HG03520 (cell line): ENCODE measurements around the gene PROK2.

ENCODE experiments used
- ATAC-seq: cut with Tn5 transposase; IDR thresholded peaks from one replicate; pipeline ENCODE4 v1.9.1; 2021; ENCODE audit warnings: mild to moderate bottlenecking, moderate library complexity; ENCODE audit not compliant: unreplicated experiment

PROK2 gene, protein sequence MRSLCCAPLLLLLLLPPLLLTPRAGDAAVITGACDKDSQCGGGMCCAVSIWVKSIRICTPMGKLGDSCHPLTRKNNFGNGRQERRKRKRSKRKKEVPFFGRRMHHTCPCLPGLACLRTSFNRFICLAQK

DNA sequence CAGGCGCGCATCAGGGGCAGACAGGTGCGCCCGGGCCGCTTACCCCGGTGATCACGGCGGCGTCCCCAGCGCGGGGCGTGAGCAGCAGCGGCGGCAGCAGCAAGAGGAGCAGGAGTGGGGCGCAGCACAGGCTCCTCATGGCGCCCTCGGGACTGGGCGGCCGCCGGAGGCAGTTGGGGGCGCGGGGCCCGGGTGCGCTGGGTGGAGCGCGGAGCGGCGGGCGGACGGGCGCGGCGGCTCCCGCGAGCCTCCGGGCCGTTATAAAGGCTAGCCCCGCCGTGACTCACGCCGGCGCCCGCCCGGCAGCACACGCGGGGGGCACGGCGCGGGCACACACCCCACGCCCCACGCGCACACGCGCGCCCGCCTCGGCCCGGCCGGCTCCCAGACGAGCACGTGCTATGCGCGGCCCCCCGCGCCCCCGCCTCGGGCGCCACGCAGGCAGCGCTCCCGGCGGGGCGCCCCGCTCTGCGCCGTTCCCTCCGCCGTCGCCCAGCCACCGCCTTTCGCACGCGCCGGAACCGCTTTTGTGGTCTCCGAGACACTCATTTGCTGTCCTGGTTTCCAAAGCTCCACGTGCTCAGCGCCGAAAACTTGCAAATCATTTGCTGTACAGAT, at the start of gene PROK2:
PROK2 (minus strand) TSS at position 235 of the 618 bp plus-strand sequence; CDS start at position 139, 96 bp downstream.
- ATAC-seq = no peak

DNA sequence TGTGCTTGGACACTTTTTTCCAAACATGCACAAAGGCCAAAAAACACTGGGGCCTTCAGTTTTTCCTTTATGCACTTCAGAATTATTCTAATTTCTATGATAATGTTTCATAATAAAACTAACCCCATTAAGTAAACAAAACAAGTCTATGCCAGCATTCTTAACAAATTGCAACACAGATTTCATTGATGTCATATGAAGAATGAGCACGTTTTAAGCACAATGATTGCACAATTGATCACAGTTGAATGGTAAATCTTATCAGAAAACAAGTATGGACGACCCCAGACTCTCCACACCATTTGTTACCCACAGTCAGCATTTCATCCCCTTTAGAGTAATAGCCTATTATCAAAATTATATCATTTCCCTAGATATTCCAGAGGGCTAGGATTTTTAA, 46.7 kb upstream of the PROK2 start:
- no peak for ATAC-seq

DNA sequence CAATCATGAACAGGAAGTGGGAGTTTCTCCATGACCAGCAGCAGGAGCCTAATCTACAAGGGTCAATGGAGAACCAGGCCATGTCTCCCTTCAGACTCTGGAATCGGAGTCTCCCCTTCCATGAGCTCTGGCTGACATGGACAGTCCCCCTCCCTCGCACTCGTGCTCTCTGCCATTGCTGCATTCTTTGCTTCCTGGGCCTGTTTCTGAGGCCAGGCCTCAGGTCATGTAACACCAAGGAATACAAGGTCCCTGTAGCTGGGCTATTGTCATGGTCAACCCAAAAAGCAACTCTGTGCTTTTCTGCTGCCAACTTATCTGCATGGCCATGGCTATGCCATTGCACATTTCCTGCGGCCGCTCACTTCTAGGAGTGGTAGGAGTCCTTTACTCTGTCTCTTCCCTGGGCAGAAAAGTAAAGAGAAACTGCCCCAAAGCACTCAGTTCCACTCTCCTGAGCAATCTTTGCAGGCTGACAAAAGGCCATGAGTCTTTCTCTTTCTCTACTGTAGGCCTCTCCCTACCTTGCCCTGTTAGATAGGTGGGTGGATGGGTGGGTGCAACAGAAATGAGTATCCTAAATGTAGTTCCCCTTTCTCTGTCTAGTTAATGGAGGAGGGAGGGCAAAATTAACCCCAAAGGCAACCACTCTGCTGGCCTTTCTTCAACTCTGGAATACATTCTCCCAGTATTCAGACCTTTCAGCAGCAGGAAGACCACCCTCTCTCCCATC, 40.8 kb upstream of the PROK2 start:
- no peak for ATAC-seq

DNA sequence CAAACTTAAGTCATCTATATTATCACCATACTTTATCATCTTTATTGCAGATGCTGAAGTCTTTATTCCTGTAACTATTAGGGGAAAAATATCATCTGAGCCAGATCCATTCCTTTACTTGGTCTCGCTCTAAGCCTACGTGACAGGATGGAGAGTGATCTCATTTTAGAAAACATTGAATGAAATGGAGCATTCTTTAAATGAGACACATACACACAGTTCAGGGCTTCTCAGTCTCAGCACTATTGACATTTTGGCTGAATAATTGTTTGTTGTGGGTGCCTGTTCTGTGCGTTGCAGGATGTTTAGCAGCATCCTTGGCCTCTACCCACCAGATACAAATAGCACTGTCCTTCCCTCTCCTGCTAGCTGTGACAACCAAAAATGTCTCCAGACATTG, 36.2 kb upstream of the PROK2 start:
- no peak for ATAC-seq

DNA sequence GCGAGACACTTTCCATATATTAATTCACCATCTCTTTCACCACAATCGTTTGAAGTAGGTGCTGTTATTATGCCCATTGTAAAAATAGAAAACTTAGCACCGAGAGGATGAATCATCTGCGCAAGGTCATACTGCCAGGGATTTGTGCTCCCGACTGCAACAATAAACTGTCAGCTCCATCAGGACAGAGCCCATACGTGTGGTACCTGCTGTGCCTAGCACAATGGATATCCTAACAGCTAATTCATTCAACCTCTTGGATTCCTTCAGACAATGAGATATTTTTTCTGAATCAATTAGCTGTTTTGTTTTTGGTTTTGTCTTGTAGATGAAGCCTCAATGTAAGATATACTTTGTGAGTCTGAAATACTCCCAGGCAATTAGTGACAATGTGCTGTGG, 32.3 kb upstream of the PROK2 start:
- no peak for ATAC-seq

DNA sequence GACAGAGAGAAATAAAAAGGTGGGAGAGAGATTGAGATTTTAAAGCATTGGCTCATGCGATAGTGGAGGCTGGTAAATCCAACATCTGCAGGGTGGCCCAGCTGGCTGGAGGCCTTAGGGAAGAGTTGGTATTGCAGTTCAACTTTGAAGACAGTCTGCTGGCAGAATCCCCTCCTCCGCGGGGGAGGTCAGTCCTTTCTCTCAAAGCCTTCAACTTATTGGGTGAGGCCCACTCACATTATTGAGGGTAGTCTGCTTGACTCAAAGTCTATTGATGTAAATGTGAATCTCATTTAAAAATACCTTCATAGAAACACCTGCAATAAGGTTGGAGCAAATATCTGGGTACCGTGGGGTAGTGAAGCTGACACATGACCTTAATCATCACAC, 31.8 kb upstream of the PROK2 start:
- ATAC-seq = no peak

DNA sequence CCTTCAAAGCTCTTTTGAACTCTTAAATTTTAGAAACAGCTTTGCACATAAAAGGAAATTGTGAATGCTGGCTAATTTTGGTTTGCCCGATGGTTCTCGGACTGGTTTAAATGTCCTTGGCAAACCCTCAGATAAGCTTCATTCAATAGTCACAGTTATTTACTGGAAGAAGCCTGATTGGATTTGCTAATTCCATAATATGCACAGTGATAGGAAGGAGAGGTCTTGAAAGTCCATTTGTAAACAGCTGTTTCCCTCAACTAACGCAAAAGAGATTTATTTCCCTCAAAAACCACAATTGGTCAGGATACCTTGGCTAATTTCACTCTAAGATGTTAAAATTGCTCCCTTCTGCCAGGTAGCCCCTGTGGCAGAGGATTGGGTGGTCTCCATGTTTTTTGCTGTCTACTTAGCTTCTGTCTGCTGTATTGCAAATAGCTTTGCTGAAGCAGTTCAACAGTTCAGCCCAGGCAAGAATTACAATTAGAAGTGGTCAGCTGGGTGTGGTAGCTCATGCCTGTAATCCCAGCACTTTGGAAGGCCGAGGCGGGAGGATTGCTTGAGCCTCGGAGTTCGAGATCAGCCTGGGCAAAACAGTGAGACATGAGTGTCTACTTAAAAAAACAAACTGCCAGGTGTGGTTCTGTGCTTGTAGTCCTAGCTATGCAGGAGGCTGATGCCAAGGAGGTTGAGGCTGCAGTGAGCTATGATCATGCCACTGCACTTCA, 30.6 kb upstream of the PROK2 start:
- no peak for ATAC-seq

DNA sequence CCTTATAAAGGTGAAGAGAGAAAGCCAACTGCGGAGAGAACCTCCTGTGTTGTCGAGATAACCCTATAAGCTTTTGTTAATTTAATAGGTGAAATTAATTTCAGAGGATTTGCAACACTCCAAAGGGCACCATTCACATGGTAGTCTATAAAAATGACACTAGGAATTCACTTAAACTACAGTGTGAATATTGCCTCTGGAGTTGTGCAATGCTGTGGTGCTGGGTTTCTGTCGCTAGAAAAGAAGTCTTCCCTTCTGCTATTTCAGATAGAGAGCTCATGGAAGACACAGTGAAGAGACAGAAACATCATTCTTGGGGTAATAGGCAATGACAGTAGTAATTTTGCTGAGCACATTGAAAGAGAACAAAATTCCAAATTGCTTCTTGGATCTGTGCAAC, 28.8 kb upstream of the PROK2 start:
- no peak for ATAC-seq

DNA sequence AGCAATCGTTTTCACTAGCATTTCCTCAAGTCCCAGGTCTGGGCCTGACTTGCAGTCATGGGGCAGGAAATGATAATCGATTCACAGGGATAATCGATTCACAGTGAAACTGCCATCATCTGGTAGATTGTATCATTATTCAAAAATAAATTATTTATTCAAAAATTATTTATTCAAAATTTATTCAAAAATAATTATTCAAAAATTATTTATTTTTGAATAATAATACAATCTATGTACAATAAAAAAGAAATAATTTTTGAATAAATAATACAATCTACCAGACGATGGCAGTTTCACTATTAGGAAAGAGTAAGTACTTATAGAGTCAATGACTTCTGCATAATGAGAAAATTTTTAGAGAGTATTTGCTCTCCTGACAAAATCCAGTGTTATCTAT, 28.1 kb upstream of the PROK2 start:
- ATAC-seq = no peak

DNA sequence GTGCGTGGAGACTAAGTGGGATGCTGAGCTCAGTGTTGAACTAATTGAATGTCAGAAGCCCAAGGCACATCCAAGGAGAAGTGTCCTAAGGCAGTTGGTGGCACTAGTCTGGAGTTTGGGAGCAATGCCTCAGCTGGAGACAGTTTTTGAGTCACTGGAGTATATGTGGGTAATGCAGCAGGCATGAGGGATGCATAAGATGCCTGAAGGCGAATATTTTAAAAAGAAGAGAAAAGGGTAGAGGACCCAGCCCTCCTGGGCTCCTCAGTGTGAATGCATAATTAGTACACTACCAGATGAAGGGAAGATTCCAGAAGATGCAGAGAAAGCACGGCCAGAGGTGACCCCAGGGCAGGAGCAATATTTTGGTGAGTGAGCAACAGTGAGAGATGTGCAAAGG, 25.1 kb upstream of the PROK2 start:
- ATAC-seq = no peak

DNA sequence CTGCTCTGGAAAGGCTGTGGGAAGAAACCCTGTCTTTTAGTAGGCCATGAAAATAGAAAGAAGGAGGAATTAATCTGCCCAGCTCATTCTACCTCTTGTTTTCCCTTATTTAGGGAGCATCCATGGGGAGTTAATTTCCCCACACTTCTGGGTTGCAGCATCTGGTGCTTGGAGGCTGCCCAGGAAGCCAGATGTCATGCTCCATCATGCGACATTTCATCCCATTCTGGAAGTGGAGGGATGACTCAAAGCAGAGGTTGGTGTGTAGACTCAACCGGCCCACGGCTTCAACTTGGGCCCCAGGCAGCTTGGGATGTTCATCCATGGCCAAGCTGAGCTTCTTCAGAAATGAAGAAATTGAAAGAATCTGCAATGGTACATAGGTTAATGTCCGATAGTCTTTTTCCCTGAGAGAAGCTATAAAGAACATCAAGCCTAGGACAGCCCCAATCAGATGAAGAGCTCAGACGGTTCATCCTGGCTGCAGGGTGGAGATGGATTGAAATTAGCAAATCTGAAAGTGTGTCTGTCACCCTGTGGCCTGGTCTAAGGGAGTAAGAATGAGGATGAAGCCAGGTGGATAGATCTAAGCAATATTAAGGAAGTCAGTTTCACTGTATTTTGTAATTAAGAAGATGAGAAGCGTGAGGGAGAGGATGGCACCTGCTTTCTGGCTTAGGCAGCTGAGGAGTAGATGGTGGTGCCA, 24.5 kb upstream of the PROK2 start:
- no peak for ATAC-seq

DNA sequence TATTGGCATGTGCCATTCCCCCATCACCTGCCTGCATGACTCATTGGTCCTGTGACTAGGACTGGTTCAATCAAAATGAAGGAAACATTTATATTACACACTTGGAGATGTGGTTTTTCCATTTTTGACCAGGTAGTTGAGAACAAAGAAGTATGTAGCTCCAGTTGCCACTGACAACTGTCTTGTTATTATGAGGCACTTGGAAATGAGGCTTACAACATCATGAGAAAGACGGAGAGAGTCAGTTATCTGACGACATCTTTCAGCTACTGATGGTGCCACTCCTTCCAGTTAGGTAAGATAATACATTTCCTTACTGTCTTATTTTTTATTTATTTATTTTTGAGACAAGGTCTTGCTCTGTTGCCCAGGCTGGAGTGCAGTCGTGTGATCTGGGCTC, 21.8 kb upstream of the PROK2 start:
- ATAC-seq = no peak

DNA sequence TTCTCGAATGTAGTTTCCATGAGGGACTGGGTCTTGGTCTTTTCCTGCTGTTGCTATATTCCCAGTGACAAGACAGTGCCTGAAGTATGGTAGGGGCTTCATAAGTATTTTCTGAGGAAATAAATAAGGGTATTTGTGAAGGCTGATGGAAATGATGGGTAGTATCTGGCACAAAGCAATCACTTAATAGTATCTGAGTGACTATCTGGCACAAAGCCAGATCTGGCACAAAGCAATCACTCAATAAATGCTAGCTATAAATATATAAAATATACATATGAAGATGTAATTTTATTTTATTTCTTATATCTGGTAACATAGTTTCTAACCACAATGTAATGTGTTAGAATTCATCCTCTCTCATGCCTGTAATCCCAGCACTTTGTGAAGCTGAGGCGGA, 20.7 kb upstream of the PROK2 start:
- ATAC-seq = no peak

DNA sequence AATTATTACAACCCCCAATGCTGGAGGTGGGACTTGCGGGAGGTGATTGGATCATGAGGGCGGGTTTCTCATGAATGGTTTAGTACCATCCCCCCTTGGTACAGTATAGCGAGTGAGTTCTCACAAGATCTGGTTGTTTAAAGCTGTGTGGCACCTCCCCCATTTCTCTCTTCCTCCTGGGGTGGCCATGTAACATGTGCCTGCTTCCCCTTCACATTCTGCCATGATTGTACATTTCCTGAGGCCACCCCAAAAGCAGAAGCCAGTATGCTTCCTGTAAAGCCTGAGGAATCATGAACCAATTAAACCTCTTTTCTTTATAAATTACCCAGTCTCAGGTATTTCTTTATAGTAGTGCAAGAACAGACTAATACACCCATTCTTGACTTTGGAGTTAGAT, 20.3 kb upstream of the PROK2 start:
- ATAC-seq = no peak

DNA sequence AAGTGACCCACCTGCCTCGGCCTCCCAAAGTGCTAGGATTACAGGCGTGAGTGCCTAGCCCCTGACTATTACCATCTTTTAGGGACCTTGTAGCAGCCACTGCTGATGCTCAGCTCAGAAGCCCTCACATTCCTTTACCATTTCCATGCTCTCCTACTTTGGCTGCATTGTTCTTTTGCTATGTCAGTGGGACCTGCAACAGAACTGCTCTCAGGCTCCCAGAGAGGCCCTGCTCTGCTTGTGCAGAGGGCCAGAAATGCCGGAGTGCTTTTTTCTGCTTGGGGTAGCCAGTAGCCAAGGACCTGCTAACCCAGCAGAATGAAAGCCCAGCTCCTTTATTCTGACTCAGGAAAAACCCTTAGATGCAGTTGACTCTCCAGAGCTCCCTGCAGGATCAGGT, 18.3 kb upstream of the PROK2 start:
- no peak for ATAC-seq

DNA sequence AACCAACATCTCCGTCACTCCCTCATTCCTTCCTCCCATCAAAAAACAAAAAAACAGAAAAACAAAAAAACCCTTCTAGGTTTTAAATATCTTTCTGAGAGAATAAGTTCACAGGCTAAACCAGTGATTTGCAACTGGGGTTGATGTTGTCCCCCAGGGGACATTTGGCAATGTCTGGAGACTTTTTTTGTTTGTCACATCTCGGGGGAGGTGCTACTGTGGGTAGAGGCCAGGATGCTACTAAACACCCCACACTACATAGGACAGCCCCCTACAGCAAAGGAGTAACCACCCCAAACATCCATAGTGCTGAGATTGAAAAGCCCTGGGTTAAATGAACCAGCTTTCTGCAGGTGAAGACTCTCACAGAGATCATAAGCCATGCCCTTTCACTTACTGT, 17.0 kb upstream of the PROK2 start:
- ATAC-seq = no peak

DNA sequence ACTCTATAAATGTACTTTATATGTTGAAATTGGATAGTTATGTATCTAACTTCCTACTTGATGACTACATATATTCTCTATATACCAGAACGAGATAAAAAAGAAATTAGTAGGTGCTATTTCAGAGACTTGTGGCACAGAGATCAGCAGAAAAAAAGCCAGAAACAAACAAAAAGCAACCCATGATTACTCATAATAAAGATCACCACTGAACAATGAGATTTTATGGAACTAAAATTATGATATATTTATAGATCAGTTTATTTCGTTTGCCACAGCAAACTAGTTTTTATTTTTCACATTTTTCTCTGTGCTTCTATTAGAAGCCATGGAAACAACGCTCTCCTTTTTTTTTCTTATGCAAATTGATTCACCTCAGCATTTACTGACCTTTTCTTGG, 15.1 kb upstream of the PROK2 start:
- ATAC-seq = no peak

DNA sequence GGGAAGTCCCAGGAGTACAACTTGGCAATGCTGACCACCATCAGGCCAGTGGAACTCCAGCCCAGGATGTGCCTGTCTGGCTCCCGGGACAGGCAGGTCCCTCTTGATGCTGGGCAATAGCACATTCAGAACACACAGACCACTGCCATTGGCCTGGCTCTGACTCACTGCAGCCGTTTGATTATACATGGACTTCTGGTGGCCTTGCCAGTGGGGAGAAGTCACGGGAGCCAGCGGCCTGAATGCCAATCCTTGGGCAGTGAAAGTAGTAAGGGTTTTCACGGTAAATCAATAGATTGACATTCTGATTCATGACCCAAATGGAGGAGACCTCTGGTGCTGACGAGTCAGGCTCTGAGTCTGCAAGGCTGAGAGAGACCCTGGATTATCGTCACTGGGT, 12.5 kb upstream of the PROK2 start:
- ATAC-seq = no peak

DNA sequence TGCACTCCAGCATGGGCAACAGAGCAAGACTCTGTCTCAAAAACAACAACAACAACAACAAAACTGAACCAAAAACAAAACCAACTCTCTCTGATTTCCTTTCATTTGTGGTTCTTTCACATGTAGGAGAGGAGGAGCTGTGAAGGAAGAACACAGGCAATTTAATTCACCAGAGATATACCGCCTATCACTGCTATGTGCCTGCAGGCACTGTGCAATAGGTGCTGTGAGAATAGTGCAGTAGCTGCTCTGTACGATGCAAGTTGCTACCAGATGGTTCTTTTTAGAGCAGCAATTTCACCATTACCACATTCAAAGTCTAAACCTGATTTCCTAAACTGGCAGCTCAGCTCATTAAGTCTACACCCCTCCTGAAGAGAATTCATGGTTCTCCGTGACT, 11.3 kb upstream of the PROK2 start:
- ATAC-seq = no peak

DNA sequence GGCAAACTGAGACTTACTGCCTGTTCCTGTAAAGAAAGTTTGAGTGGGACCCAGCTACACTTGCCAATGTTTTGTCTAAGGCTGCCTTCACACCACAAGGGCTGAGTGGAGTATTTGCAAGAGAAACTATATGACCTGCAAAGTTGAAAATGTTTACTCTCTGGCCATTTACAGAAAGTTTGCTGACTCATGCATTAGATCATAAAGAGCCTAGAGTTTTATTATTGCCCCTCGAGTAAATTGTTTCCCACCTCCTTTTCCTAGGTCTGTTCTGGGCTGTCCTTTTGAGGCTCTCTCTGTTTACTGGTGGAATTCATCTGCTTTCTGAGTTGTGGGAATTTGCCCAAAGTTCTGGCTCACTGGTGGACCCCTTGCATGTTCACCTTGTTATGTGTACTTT, 6.7 kb upstream of the PROK2 start:
- ATAC-seq = no peak

DNA sequence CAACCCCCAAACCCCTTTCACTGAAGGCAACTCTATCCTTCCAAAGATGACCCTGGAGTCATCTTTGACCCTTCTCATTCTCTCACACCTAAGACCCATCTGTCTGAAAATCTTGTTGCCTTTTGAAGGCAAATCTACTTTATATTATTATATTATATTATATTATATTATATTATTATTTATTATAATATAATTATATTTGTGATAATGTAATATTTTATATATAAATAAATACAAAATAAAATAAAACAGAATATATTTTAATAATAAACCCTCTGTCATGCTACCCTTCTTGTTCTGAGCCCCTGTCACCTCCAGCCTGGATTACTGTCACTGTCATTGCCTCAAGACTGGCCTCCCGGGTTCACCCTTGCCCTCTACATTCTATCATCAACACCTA, 5.0 kb upstream of the PROK2 start:
- ATAC-seq = no peak
